ENCODE measurements around the gene IGHMBP2.

GRCh38 chr11:68976563-68976962, 72.9 kb downstream of the IGHMBP2 start:
- TF ChIP-seq EP300 (IDR thresholded peaks at IDR 0.05; ENCODE audit: borderline replicate concordance) (no peak), RAD21 (IDR thresholded peaks at IDR 0.05; ENCODE audit: low read depth) (no peak), FOXM1 (IDR thresholded peaks at IDR 0.05; ENCODE audit: borderline replicate concordance, low read depth) (no peak), YY1 (IDR thresholded peaks at IDR 0.05; ENCODE audit: low read depth) (no peak), CEBPB (IDR thresholded peaks at IDR 0.05) (no peak), TAF1 (IDR thresholded peaks at IDR 0.05; ENCODE audit: low read depth) (no peak), NFIC (IDR thresholded peaks at IDR 0.05) (no peak)
- TF ChIP-seq, protein P1, sequence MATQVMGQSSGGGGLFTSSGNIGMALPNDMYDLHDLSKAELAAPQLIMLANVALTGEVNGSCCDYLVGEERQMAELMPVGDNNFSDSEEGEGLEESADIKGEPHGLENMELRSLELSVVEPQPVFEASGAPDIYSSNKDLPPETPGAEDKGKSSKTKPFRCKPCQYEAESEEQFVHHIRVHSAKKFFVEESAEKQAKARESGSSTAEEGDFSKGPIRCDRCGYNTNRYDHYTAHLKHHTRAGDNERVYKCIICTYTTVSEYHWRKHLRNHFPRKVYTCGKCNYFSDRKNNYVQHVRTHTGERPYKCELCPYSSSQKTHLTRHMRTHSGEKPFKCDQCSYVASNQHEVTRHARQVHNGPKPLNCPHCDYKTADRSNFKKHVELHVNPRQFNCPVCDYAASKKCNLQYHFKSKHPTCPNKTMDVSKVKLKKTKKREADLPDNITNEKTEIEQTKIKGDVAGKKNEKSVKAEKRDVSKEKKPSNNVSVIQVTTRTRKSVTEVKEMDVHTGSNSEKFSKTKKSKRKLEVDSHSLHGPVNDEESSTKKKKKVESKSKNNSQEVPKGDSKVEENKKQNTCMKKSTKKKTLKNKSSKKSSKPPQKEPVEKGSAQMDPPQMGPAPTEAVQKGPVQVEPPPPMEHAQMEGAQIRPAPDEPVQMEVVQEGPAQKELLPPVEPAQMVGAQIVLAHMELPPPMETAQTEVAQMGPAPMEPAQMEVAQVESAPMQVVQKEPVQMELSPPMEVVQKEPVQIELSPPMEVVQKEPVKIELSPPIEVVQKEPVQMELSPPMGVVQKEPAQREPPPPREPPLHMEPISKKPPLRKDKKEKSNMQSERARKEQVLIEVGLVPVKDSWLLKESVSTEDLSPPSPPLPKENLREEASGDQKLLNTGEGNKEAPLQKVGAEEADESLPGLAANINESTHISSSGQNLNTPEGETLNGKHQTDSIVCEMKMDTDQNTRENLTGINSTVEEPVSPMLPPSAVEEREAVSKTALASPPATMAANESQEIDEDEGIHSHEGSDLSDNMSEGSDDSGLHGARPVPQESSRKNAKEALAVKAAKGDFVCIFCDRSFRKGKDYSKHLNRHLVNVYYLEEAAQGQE (IDR thresholded peaks at IDR 0.05; ENCODE audit: low read depth), result no peak

All from Ishikawa (cell line).